ENCODE results near the gene HUS1B.
"Not testable (repeated sequence)": the region's sequence is repeated elsewhere in the genome, so short reads cannot be mapped to it uniquely, and the experiment has no call there.

HUS1B gene

GRCh38 chr6:680251-680650 is 23.4 kb upstream of the HUS1B start:
- DNase-seq (ENCODE audit: insufficient read length, low spot score) = no peak
- no peak for FAIRE-seq
- TF ChIP-seq POLR2AphosphoS5 (IDR thresholded peaks at IDR 0.05; ENCODE audit: low read depth, low read length) (no peak), POU2F2 (IDR thresholded peaks at IDR 0.05; ENCODE audit: low read depth, low read length) (no peak), POLR2A (IDR thresholded peaks at IDR 0.05; ENCODE audit: low read depth, low read length) (no peak), TAF1 (IDR thresholded peaks at IDR 0.05; ENCODE audit: low read depth, low read length) (no peak), PAX5 (IDR thresholded peaks at IDR 0.05; ENCODE audit: insufficient read depth, low read length, severe bottlenecking) (no peak), SPI1 (IDR thresholded peaks at IDR 0.05; ENCODE audit: low read depth, low read length) (no peak)

- FAIRE-seq = no peak
- TF ChIP-seq POLR2AphosphoS5 (IDR thresholded peaks at IDR 0.05; ENCODE audit: low read depth, low read length) = no peak
- no peak for TF ChIP-seq POU2F2 (IDR thresholded peaks at IDR 0.05; ENCODE audit: low read depth, low read length)
- TF ChIP-seq POLR2A (IDR thresholded peaks at IDR 0.05; ENCODE audit: low read depth, low read length) = no peak
- TF ChIP-seq TAF1 (IDR thresholded peaks at IDR 0.05; ENCODE audit: low read depth, low read length) = no peak
- TF ChIP-seq SPI1 (IDR thresholded peaks at IDR 0.05; ENCODE audit: low read depth, low read length) = no peak
- TF ChIP-seq PAX5 (IDR thresholded peaks at IDR 0.05; ENCODE audit: insufficient read depth, low read length, severe bottlenecking) = no peak
- no peak for DNase-seq (ENCODE audit: insufficient read length, low spot score)
Measured at GRCh38 chr6:679282-679681, 22.4 kb upstream of the HUS1B start.

DNA sequence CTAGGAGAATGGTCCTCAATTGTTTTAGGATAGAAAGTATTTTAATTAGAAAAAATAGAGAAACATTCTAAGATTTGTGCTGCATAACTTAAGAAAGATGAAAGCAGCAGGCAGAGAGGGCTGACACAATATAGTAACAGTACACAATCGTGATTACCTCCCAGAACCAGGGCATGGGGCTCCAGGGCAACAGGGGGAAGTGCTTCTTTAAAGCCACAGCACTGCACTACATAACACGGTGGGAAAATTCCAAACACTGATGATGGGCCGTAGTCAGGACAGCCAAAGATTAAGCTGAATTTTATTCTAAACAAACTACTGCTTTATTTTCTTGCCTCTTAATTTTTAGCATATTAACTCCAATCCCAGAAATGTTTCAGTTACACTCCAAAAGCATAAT is 21.6 kb upstream of the HUS1B start:
- DNase-seq (ENCODE audit: insufficient read length, low spot score) (no peak), FAIRE-seq (no peak)
- no peak for TF ChIP-seq POLR2AphosphoS5 (IDR thresholded peaks at IDR 0.05; ENCODE audit: low read depth, low read length)
- no peak for TF ChIP-seq POU2F2 (IDR thresholded peaks at IDR 0.05; ENCODE audit: low read depth, low read length)
- TF ChIP-seq TAF1 (IDR thresholded peaks at IDR 0.05; ENCODE audit: low read depth, low read length) = no peak
- no peak for TF ChIP-seq PAX5 (IDR thresholded peaks at IDR 0.05; ENCODE audit: insufficient read depth, low read length, severe bottlenecking)
- TF ChIP-seq SPI1 (IDR thresholded peaks at IDR 0.05; ENCODE audit: low read depth, low read length) = no peak
- TF ChIP-seq POLR2A (IDR thresholded peaks at IDR 0.05; ENCODE audit: low read depth, low read length) = no peak

GRCh38 chr6:677919-678318 is 21.0 kb upstream of the HUS1B start:
- TF ChIP-seq SPI1 (IDR thresholded peaks at IDR 0.05; ENCODE audit: low read depth, low read length) (no peak), PAX5 (IDR thresholded peaks at IDR 0.05; ENCODE audit: insufficient read depth, low read length, severe bottlenecking) (no peak), TAF1 (IDR thresholded peaks at IDR 0.05; ENCODE audit: low read depth, low read length) (no peak), POU2F2 (IDR thresholded peaks at IDR 0.05; ENCODE audit: low read depth, low read length) (no peak), POLR2AphosphoS5 (IDR thresholded peaks at IDR 0.05; ENCODE audit: low read depth, low read length) (no peak), POLR2A (IDR thresholded peaks at IDR 0.05; ENCODE audit: low read depth, low read length) (no peak)
- FAIRE-seq = no peak
- no peak for DNase-seq (ENCODE audit: insufficient read length, low spot score)

GRCh38 chr6:674956-675355 is 18.1 kb upstream of the HUS1B start:
- no peak for DNase-seq (ENCODE audit: insufficient read length, low spot score)
- TF ChIP-seq TAF1 (IDR thresholded peaks at IDR 0.05; ENCODE audit: low read depth, low read length) (no peak), POLR2A (IDR thresholded peaks at IDR 0.05; ENCODE audit: low read depth, low read length) (no peak), POU2F2 (IDR thresholded peaks at IDR 0.05; ENCODE audit: low read depth, low read length) (no peak), PAX5 (IDR thresholded peaks at IDR 0.05; ENCODE audit: insufficient read depth, low read length, severe bottlenecking) (no peak), SPI1 (IDR thresholded peaks at IDR 0.05; ENCODE audit: low read depth, low read length) (no peak)
- no peak for FAIRE-seq

DNA sequence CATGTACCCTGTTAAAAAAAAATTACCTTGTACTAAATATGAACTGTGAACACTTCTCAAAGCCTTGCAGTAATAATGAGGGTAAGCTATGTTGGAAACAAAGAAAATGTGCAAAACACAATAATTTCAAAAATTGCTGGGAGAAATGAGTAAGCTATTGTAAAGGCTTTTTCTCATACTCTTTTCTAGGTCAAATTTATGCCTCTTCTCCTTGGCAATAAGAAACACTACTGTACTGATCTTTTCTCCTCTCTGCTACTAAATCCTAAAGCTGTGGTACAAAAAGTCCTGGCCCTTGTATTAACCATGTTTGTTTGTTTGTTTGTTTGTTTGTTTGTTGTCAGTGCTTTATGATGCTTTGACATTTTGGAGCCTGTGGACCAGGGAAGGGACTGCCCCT is 17.5 kb upstream of the HUS1B start:
- DNase-seq (ENCODE audit: insufficient read length, low spot score) (no peak), FAIRE-seq (no peak)
- TF ChIP-seq SPI1 (IDR thresholded peaks at IDR 0.05; ENCODE audit: low read depth, low read length) = no peak
- no peak for TF ChIP-seq POLR2AphosphoS5 (IDR thresholded peaks at IDR 0.05; ENCODE audit: low read depth, low read length)
- TF ChIP-seq POU2F2 (IDR thresholded peaks at IDR 0.05; ENCODE audit: low read depth, low read length) = no peak
- TF ChIP-seq POLR2A (IDR thresholded peaks at IDR 0.05; ENCODE audit: low read depth, low read length) = no peak
- TF ChIP-seq TAF1 (IDR thresholded peaks at IDR 0.05; ENCODE audit: low read depth, low read length) = no peak
- no peak for TF ChIP-seq PAX5 (IDR thresholded peaks at IDR 0.05; ENCODE audit: insufficient read depth, low read length, severe bottlenecking)

GRCh38 chr6:667253-667927 is 10.5 kb upstream of the HUS1B start:
- TF ChIP-seq TAF1 (IDR thresholded peaks at IDR 0.05; ENCODE audit: low read depth, low read length) = no peak
- no peak for TF ChIP-seq SPI1 (IDR thresholded peaks at IDR 0.05; ENCODE audit: low read depth, low read length)
- no peak for TF ChIP-seq POU2F2 (IDR thresholded peaks at IDR 0.05; ENCODE audit: low read depth, low read length)
- TF ChIP-seq POLR2AphosphoS5 (IDR thresholded peaks at IDR 0.05; ENCODE audit: low read depth, low read length) = no peak
- TF ChIP-seq PAX5 (IDR thresholded peaks at IDR 0.05; ENCODE audit: insufficient read depth, low read length, severe bottlenecking) = no peak
- no peak for TF ChIP-seq POLR2A (IDR thresholded peaks at IDR 0.05; ENCODE audit: low read depth, low read length)
- FAIRE-seq (no peak), DNase-seq (ENCODE audit: insufficient read length, low spot score) (no peak)

DNA sequence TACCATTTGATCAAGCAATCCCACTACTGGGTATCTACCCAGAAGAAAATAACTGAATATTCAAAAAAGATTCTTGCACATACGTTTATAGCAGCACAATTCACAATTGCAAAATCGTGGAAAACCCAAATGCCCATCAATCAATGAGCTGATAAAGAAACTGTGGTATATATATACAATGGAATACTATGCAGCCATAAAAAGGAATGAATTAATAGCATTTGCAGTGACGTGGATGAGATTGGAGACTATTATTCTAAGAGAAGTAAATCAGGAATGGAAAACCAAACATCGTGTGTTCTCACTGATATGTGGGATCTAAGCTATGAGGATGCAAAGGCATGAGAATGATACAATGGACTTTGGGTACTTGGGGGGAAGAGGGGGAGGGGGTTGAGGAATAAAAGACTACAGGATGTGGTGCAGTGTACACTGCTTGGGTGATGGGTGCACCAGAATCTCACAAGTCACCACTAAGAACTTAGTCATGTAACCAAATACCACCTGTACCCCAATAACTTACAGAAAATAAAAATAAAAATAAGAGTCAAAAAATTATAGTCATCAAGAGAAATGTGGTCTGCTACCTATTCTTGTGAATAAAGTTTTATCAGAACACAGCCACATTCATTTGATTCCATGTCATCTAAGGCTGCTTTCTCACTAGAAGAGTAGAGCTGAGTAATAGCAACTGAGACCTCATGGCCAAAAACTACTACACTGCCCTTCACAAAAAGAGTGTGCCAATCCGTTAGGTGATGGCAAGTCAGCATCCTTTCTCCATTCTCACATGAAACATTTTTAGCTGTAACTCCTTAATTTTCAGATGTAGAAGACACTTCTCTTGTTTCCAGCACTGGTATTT is 8.7 kb upstream of the HUS1B start:
- FAIRE-seq (no peak), DNase-seq (ENCODE audit: insufficient read length, low spot score) (no peak)
- no peak for TF ChIP-seq POLR2A (IDR thresholded peaks at IDR 0.05; ENCODE audit: low read depth, low read length)
- no peak for TF ChIP-seq POU2F2 (IDR thresholded peaks at IDR 0.05; ENCODE audit: low read depth, low read length)
- TF ChIP-seq TAF1 (IDR thresholded peaks at IDR 0.05; ENCODE audit: low read depth, low read length) = no peak
- no peak for TF ChIP-seq SPI1 (IDR thresholded peaks at IDR 0.05; ENCODE audit: low read depth, low read length)
- no peak for TF ChIP-seq POLR2AphosphoS5 (IDR thresholded peaks at IDR 0.05; ENCODE audit: low read depth, low read length)
- no peak for TF ChIP-seq PAX5 (IDR thresholded peaks at IDR 0.05; ENCODE audit: insufficient read depth, low read length, severe bottlenecking)

- not testable (repeated sequence) for DNase-seq (ENCODE audit: insufficient read length, low spot score); FAIRE-seq
- TF ChIP-seq SPI1 (IDR thresholded peaks at IDR 0.05; ENCODE audit: low read depth, low read length) = peak; percentile 24; the same call in 1 of the 2 replicates
Measured at GRCh38 chr6:663788-664187, 6.9 kb upstream of the HUS1B start.

Data from GM12891 (cell line).